ENCODE results near the gene TRMT5.

DNA sequence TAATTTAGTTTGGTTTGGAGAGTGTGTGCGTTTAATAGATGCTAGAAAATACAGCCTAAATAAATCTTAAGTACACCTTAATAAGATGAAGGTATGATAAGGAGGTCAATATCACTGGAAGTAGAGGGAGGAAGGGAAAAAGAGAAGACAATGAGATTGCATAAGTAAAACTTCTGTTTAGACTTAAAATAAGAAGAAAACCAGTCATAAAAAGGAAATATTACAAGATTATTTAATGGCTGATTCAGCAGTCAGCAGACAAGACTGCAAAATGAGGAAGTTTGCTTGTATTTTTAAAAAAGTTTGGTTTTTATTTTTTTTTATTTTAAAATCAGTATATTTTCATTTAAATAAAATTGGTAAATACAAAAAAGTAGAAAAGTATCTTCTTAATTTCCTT, 3.3 kb upstream of the TRMT5 start:
- TF ChIP-seq, protein P1, sequence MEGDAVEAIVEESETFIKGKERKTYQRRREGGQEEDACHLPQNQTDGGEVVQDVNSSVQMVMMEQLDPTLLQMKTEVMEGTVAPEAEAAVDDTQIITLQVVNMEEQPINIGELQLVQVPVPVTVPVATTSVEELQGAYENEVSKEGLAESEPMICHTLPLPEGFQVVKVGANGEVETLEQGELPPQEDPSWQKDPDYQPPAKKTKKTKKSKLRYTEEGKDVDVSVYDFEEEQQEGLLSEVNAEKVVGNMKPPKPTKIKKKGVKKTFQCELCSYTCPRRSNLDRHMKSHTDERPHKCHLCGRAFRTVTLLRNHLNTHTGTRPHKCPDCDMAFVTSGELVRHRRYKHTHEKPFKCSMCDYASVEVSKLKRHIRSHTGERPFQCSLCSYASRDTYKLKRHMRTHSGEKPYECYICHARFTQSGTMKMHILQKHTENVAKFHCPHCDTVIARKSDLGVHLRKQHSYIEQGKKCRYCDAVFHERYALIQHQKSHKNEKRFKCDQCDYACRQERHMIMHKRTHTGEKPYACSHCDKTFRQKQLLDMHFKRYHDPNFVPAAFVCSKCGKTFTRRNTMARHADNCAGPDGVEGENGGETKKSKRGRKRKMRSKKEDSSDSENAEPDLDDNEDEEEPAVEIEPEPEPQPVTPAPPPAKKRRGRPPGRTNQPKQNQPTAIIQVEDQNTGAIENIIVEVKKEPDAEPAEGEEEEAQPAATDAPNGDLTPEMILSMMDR (IDR thresholded peaks at IDR 0.05; ENCODE audit: extremely low read depth in 1 of 2, insufficient read depth in 1 of 2, low read depth in 1 of 2, low read length in 2 of 2): no peak
- no peak for TF ChIP-seq POLR2AphosphoS5 (IDR thresholded peaks at IDR 0.05; ENCODE audit: insufficient read depth, low read depth, low read length)
- TF ChIP-seq EZH2 (IDR thresholded peaks at IDR 0.05; ENCODE audit: borderline replicate concordance, low read depth, low read length, severe bottlenecking): no peak
- TF ChIP-seq POLR2A (IDR thresholded peaks at IDR 0.05; ENCODE audit: low read depth, low read length): no peak
- TF ChIP-seq MYC (IDR thresholded peaks at IDR 0.05; ENCODE audit: low read depth, low read length): no peak
- no peak for TF ChIP-seq FOS (IDR thresholded peaks at IDR 0.05; ENCODE audit: borderline replicate concordance, insufficient read depth, low read length)
- TF ChIP-seq, protein P2, sequence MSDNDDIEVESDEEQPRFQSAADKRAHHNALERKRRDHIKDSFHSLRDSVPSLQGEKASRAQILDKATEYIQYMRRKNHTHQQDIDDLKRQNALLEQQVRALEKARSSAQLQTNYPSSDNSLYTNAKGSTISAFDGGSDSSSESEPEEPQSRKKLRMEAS (IDR thresholded peaks at IDR 0.05; ENCODE audit: insufficient read depth, insufficient read length): no peak
- no peak for TF ChIP-seq JUN (IDR thresholded peaks at IDR 0.05; ENCODE audit: borderline replicate concordance, insufficient read depth, insufficient read length, low read depth)
- no peak for TF ChIP-seq GATA2 (IDR thresholded peaks at IDR 0.05; ENCODE audit: insufficient read depth, insufficient read length, low read depth, low read length)

Data from endothelial cell of umbilical vein (primary cell).